Caco-2 (cell line): ENCODE data around the gene NLRP3. TPM values are rescaled to one million over a fixed set of nuclear protein-coding genes. Genes with fewer than 3 reads are reported as not detected.
"Not testable (repeated sequence)": the region's sequence is repeated elsewhere in the genome, so short reads cannot be mapped to it uniquely, and the experiment has no call there.

Experiments
- BruUV-seq: library from RNA; stranded (reverse); fragments of 400-500 nt; replicated peaks from 2 replicates; lab custom pipeline; 2021; lab: Mats Ljungman, UMichigan
- CTCF ChIA-PET: fragments of 300-600 bp; sonication (Branson Sonifier 250); formaldehyde crosslinking; loops from one replicate; lab custom pipeline; 2022; ENCODE audit warnings: antibody characterized with exemption; lab: Charles Lee
- POLR2A ChIA-PET: fragments of 300-600 bp; sonication (Branson Sonifier 250); formaldehyde crosslinking; loops from one replicate; lab custom pipeline; 2022; ENCODE audit warnings: antibody characterized with exemption; lab: Charles Lee
- DNase-seq, 2 experiments: peaks; one replicate each; pipeline versions ENCODE4 v3.0.0 to v3.0.0-alpha.2; 2020 to 2022
- H3K27me3 ChIP-seq: replicated peaks from 2 replicates; pipeline ENCODE4 v1.6.0; 2011; ENCODE audit warnings: low read length; ENCODE audit not compliant: control insufficient read depth, insufficient read depth
- H3K36me3 ChIP-seq: 2 replicates; pipeline ENCODE4 v1.5.1; 2011; ENCODE audit warnings: low read length; ENCODE audit not compliant: control insufficient read depth, insufficient read depth
- H3K4me1 ChIP-seq: fragments of 250-450 bp; sonication (Bioruptor Pico); 2 replicates; pipeline ENCODE4 v1.5.1; 2020; ENCODE audit warnings: mild to moderate bottlenecking
- H3K4me3 ChIP-seq: 2 replicates; pipeline ENCODE4 v1.5.1; 2011; ENCODE audit warnings: low read depth, mild to moderate bottlenecking, control low read depth, low read length
- H3K9me3 ChIP-seq: fragments of 250-450 bp; sonication (Bioruptor Pico); 2 replicates; pipeline ENCODE4 v1.5.1; 2020; ENCODE audit warnings: mild to moderate bottlenecking, moderate library complexity
- H3K27ac Mint-ChIP-seq: one replicate; pipeline ENCODE4 v1.8.0; 2022; ENCODE audit warnings: mixed read lengths; ENCODE audit not compliant: unreplicated experiment
- H3K27me3 Mint-ChIP-seq: one replicate; pipeline ENCODE4 v1.8.0; 2022; ENCODE audit warnings: mixed read lengths; ENCODE audit not compliant: insufficient read depth, unreplicated experiment
- H3K36me3 Mint-ChIP-seq: one replicate; pipeline ENCODE4 v1.8.0; 2022; ENCODE audit warnings: mild to moderate bottlenecking, mixed read lengths; ENCODE audit not compliant: insufficient read depth, unreplicated experiment
- H3K4me1 Mint-ChIP-seq: one replicate; pipeline ENCODE4 v1.8.0; 2022; ENCODE audit warnings: low read depth, mixed read lengths; ENCODE audit not compliant: unreplicated experiment
- H3K4me3 Mint-ChIP-seq: one replicate; pipeline ENCODE4 v1.8.0; 2022; ENCODE audit warnings: mild to moderate bottlenecking, moderate library complexity, mixed read lengths; ENCODE audit not compliant: unreplicated experiment
- H3K9me3 Mint-ChIP-seq: one replicate; pipeline ENCODE4 v1.8.0; 2022; ENCODE audit warnings: mixed read lengths; ENCODE audit not compliant: unreplicated experiment
- CTCF ChIP-seq, 2 experiments: fragments of 200-600 bp in 1 of 2; IDR thresholded peaks; 1 replicate in 1 of 2; 2 replicates in 1 of 2; pipeline versions ENCODE4 v1.5.1 to v1.8.0; 2011 to 2022; ENCODE audit warnings: antibody characterized with exemption in 1 of 2, control low read depth in 1 of 2, inconsistent platforms in 1 of 2, low read depth in 1 of 2, low read length in 1 of 2, mild to moderate bottlenecking in 1 of 2, moderate library complexity in 1 of 2; ENCODE audit not compliant: insufficient read depth in 1 of 2, severe bottlenecking in 1 of 2, unreplicated experiment in 1 of 2
- intact Hi-C: fragments of 100-400 bp; cut with micrococcal nuclease; formaldehyde crosslinking; loops from one replicate; pipeline ENCODE4 v1.10.0; 2022; ENCODE audit not compliant: unreplicated experiment
- total RNA-seq: library from RNA; stranded (reverse); gene quantifications from 2 replicates; pipeline ENCODE4 v1.2.3, GENCODE V29; 2022

The NLRP3 gene
- total RNA-seq, 1 experiment from 2014 or later: not detected

- no TSS peak for BruUV-seq
- no peaks in the 10 kb centered on the region for H3K9me3 Mint-ChIP-seq
- TF ChIP-seq CTCF (IDR thresholded peaks at IDR 0.05; ENCODE audit: insufficient read depth in 1 of 2, low read depth in 1 of 2, low read length in 1 of 2, severe bottlenecking in 1 of 2, unreplicated experiment in 1 of 2): no peak
- H3K27ac Mint-ChIP-seq: no peak overlapping the region
- no peak overlapping the region for H3K4me3 Mint-ChIP-seq
- no peaks in the 10 kb centered on the region for H3K36me3 Mint-ChIP-seq
- DNase-seq: no peak
- H3K4me3 ChIP-seq: no peak overlapping the region
- CTCF ChIA-PET: no interaction called here
- intact Hi-C loops: loop anchor here (1.0 to 5.0 kb wide), 3 partner anchors 75 to 204 kb away; no protein-coding TSS in a partner anchor
- no peaks in the 10 kb centered on the region for H3K36me3 ChIP-seq
- no peaks in the 10 kb centered on the region for H3K4me1 Mint-ChIP-seq
- no peaks in the 10 kb centered on the region for H3K27me3 ChIP-seq
- H3K27me3 Mint-ChIP-seq: no peaks in the 10 kb centered on the region
- no peaks in the 10 kb centered on the region for H3K4me1 ChIP-seq
- POLR2A ChIA-PET: no interaction called here
- no peaks in the 10 kb centered on the region; the same call in 1 of the 2 replicates for H3K9me3 ChIP-seq
Observed at GRCh38 chr1:247371801-247372259, 44.1 kb upstream of the NLRP3 start.

- Mint-ChIP-seq H3K9me3 (no peaks in the 10 kb centered on the region), H3K27ac (no peak overlapping the region), H3K4me3 (no peak overlapping the region), H3K36me3 (no peaks in the 10 kb centered on the region), H3K4me1 (no peaks in the 10 kb centered on the region), H3K27me3 (no peaks in the 10 kb centered on the region)
- no peaks in the 10 kb centered on the region for H3K9me3 ChIP-seq
- intact Hi-C loops: loop anchor here (5.0 kb wide), 1 partner anchor 74 kb away; no protein-coding TSS in a partner anchor
- no peaks in the 10 kb centered on the region for H3K36me3 ChIP-seq
- H3K4me3 ChIP-seq: no peak overlapping the region
- H3K4me1 ChIP-seq: no peaks in the 10 kb centered on the region
- peak in 1 of 2 experiments; percentile 12 for DNase-seq
- BruUV-seq: no TSS peak
- ChIA-PET POLR2A (no interaction called here), CTCF (no interaction called here)
- no peak for TF ChIP-seq CTCF (IDR thresholded peaks at IDR 0.05; ENCODE audit: insufficient read depth in 1 of 2, low read depth in 1 of 2, low read length in 1 of 2, severe bottlenecking in 1 of 2, unreplicated experiment in 1 of 2)
- H3K27me3 ChIP-seq: no peaks in the 10 kb centered on the region
Observed at GRCh38 chr1:247373721-247374141, 42.2 kb upstream of the NLRP3 start.

- H3K4me1 ChIP-seq, H3K27me3 Mint-ChIP-seq, H3K27ac Mint-ChIP-seq, H3K9me3 Mint-ChIP-seq, H3K4me3 Mint-ChIP-seq, H3K9me3 ChIP-seq, H3K27me3 ChIP-seq, H3K36me3 Mint-ChIP-seq, H3K36me3 ChIP-seq, DNase-seq, CTCF ChIA-PET, H3K4me1 Mint-ChIP-seq, H3K4me3 ChIP-seq, BruUV-seq, POLR2A ChIA-PET: not testable (repeated sequence)
- intact Hi-C loops: loop anchor here (5.0 kb wide), 1 partner anchor 73 kb away; no protein-coding TSS in a partner anchor
Observed at GRCh38 chr1:247374651-247375334, 41.2 kb upstream of the NLRP3 start.
